Body of pancreas (tissue), 4 donors: ENCODE results near the gene KDM2B.

Experiments
- CTCF ChIP-seq, 7 experiments: fragments of 450-650 bp in 4 of 7; fragments of 200-600 bp in 3 of 7; sonication (generic) in 3 of 7; IDR thresholded peaks; one replicate each; pipeline ENCODE4 v1.5.1; 2016 to 2019; ENCODE audit warnings: antibody characterized with exemption in 7 of 7
- POLR2A ChIP-seq, 3 donors: fragments of 450-650 bp; IDR thresholded peaks; one replicate each; pipeline ENCODE4 v1.6.1; 2016; ENCODE audit warnings: antibody characterized with exemption in 3 of 3, mild to moderate bottlenecking in 2 of 3

GRCh38 chr12:121400332-121401139 is 180.3 kb downstream of the KDM2B start:
- TF ChIP-seq POLR2A (IDR thresholded peaks at IDR 0.05) = no peak
- no peak for TF ChIP-seq CTCF (IDR thresholded peaks at IDR 0.05)
